ENCODE results near the gene CCL22.
A peak's percentile ranks its signal among the peaks of the same experiment; 100 is the strongest.

The CCL22 gene

DNA sequence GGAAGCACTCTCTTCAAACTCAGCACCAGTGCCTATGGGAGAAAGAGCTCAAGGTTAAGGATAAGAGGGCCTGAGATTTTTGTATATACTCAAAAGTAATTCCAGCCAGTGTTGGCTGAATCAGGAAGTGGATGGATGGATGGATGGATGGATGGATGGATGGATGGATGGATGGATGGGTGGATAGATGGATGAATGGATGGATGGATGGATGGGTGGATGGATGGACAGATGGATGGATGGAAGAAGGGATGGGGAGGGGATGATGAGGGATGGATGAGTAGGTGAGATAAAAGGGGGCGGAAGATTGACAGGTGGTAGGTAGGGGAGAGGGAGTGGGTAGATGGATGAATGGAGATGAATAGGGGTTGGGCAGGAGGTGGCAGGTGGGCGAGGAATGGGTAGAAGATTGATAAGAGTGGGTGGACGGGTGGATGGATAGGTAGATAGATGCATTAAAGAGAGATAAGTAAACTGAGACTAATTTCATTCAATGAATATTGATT, 17.8 kb downstream of the CCL22 start:
- no peak for DNase-seq (ENCODE audit: low read depth in 2 of 2)

DNA sequence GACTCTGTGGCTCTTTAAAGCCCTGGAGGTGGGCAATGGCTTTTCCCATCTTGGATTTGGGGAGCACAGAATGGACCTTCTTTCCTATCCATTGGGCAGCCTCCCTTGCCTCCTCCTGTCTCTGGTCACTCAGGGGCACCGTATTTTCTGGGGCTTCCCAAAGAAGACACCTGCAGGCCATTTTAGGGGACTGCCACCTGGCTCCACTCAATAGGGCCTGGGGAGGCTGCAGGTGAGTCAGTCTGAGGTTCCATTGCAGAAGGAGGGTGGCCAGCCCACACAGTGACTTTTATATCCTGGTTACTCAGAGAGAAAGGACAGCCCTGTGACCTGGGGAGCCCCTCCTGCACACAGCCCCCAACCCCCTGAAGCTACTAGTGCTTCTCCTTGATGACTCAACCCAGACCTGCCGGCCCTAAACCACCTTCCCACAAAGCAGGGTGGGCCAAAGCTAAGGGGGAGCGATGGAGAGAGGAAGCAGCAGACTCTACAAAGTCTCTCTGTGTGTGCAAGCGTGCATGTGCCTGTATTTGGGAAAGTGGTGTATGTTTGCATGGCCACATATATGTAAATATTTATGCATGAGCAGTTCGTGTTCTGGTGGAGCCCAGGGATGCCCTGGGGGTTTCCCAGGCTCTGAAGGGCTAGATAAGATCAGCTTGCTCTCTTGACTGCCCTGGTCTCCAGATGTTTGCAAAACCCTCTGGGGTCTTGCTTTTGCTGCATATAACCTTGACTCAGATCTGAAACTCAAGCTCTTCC, 18.7 kb downstream of the CCL22 start:
- peak; percentile 30 to 35 for DNase-seq (ENCODE audit: low read depth in 2 of 2)

DNA sequence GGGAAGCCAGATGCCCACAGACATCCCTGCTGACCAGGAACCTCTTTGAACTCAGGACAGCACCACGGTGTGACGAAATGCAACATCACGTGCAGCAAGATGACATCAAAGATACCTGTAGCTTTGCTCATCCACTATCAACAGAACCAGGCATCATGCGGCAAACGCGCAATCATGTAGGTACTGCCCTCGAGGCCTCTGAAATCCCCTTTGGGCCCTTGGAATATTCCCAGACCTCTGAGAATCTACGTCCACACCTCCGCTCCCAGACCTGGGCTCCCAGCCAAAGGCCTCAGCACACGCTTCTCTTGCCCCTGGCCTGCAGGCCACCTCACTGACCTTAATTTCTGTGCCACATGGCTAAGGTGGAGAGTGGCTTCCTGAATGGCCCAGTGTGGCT, 21.0 kb downstream of the CCL22 start:
- DNase-seq (ENCODE audit: low read depth in 2 of 2) = no peak

DNA sequence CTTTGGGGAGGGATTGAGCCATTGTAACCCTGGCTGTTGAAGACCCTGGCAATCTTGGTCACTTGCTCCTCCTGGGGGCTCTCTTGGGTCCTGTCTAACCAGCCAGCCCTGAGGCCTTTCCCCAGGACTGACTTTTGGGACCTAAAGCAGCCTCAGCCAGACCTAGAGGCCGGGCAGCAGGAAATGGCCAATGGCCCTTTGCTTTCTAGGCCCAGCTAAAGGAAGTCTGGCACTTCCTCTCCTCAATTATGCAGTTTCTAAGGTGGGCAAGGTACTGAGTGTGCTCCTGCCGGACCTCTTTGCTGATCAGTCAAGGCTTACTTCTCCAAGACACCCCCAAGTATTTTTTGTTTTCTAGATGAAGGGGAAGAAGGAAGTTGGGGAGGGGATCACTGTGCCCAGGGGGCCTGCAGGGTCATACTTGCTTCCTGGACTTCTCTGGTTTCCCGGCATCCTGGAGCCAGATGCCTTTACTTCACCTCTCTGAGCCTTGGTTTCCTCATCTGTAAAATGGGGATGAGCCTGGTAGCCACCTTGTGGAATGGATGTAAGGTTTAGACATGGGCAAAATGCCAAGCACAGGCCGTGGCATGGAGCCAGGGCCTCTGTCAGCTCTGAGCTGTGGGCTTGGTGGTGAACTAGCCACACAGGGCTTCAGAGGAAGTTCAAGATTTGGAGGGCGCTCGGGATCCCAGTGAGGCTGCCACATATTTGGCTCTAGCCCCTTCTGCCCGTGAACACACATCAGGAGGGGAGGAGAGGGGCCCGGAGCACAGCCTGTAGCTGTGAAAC, 22.3 kb downstream of the CCL22 start:
- no peak for DNase-seq (ENCODE audit: low read depth in 2 of 2)

DNA sequence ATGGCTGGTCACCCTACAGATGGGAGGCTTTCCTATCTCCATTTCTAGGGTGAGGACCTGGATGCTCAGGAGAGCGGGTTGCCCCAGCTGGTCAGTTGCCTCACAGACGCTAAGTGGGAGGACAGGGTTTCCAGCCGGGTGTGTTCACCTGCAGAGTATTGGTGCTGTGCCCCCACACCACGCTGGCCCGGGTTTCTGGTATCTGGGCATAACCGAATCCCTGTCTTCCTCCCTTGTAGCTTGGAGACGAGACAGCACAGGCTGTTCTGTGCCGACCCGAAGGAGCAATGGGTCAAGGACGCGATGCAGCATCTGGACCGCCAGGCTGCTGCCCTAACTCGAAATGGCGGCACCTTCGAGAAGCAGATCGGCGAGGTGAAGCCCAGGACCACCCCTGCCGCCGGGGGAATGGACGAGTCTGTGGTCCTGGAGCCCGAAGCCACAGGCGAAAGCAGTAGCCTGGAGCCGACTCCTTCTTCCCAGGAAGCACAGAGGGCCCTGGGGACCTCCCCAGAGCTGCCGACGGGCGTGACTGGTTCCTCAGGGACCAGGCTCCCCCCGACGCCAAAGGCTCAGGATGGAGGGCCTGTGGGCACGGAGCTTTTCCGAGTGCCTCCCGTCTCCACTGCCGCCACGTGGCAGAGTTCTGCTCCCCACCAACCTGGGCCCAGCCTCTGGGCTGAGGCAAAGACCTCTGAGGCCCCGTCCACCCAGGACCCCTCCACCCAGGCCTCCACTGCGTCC, 23.4 kb downstream of the CCL22 start:
- no peak for DNase-seq (ENCODE audit: low read depth in 2 of 2)

DNA sequence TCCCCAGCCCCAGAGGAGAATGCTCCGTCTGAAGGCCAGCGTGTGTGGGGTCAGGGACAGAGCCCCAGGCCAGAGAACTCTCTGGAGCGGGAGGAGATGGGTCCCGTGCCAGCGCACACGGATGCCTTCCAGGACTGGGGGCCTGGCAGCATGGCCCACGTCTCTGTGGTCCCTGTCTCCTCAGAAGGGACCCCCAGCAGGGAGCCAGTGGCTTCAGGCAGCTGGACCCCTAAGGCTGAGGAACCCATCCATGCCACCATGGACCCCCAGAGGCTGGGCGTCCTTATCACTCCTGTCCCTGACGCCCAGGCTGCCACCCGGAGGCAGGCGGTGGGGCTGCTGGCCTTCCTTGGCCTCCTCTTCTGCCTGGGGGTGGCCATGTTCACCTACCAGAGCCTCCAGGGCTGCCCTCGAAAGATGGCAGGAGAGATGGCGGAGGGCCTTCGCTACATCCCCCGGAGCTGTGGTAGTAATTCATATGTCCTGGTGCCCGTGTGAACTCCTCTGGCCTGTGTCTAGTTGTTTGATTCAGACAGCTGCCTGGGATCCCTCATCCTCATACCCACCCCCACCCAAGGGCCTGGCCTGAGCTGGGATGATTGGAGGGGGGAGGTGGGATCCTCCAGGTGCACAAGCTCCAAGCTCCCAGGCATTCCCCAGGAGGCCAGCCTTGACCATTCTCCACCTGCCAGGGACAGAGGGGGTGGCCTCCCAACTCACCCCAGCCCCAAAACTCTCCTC, 24.1 kb downstream of the CCL22 start:
- no peak for DNase-seq (ENCODE audit: low read depth in 2 of 2)

DNA sequence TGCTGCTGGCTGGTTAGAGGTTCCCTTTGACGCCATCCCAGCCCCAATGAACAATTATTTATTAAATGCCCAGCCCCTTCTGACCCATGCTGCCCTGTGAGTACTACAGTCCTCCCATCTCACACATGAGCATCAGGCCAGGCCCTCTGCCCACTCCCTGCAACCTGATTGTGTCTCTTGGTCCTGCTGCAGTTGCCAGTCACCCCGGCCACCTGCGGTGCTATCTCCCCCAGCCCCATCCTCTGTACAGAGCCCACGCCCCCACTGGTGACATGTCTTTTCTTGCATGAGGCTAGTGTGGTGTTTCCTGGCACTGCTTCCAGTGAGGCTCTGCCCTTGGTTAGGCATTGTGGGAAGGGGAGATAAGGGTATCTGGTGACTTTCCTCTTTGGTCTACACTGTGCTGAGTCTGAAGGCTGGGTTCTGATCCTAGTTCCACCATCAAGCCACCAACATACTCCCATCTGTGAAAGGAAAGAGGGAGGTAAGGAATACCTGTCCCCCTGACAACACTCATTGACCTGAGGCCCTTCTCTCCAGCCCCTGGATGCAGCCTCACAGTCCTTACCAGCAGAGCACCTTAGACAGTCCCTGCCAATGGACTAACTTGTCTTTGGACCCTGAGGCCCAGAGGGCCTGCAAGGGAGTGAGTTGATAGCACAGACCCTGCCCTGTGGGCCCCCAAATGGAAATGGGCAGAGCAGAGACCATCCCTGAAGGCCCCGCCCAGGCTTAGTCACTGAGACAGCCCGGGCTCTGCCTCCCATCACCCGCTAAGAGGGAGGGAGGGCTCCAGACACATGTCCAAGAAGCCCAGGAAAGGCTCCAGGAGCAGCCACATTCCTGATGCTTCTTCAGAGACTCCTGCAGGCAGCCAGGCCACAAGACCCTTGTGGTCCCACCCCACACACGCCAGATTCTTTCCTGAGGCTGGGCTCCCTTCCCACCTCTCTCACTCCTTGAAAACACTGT, 25.0 kb downstream of the CCL22 start:
- DNase-seq (ENCODE audit: low read depth in 2 of 2) = no peak

DNA sequence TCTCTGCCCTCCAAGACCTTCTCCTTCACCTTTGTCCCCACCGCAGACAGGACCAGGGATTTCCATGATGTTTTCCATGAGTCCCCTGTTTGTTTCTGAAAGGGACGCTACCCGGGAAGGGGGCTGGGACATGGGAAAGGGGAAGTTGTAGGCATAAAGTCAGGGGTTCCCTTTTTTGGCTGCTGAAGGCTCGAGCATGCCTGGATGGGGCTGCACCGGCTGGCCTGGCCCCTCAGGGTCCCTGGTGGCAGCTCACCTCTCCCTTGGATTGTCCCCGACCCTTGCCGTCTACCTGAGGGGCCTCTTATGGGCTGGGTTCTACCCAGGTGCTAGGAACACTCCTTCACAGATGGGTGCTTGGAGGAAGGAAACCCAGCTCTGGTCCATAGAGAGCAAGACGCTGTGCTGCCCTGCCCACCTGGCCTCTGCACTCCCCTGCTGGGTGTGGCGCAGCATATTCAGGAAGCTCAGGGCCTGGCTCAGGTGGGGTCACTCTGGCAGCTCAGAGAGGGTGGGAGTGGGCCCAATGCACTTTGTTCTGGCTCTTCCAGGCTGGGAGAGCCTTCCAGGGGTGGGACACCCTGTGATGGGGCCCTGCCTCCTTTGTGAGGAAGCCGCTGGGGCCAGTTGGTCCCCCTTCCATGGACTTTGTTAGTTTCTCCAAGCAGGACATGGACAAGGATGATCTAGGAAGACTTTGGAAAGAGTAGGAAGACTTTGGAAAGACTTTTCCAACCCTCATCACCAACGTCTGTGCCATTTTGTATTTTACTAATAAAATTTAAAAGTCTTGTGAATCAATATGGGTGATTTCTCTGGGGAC, 25.9 kb downstream of the CCL22 start:
- DNase-seq (ENCODE audit: low read depth in 2 of 2) = no peak

DNA sequence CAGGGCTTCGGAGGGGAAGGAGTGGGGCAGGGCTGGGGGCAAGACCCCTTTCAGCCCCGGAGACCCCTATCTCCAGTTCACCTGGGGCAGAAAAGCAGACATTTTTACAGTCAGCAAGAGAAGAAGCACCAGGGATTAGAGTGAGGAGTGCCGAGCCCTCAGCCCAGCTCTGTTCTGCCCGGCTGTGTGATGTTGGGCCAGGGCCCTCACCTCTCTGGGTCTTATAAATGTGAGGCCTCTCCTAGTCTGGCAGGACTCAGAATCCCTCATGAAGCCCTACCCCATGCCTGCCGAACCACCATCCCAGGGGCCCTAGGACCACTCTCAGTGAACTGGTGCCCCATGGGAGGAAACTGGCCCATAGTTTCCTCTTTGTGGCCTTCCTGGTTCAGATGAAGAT, 26.5 kb downstream of the CCL22 start:
- no peak for DNase-seq (ENCODE audit: low read depth in 2 of 2)

DNA sequence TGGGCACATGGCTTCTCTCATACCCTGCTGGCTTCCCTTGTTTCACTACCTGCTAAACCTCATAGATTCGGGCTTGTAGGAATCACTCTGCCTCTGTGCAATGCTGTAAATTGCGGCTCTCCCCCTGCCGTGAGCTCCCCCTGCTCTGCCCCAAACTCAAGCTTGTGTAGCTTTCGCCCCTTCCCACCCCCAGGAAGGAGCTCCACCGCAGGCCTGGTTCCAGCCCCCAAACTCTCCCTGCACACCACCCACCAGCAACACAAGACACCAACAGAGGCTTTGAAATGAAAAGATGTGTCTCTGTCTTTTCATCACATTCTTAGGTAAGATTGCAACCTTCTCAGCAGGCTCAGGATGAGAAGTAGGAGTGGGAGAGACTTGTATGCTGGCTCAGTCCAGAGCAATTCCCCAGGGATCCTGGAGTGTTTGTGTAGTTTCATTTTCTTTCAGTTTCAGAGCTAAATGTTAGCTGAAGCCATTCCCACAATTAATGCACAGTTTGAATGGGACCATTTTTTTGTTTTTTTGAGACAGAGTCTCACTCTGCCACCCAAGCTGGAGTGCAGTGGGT, 27.9 kb downstream of the CCL22 start:
- no peak for DNase-seq (ENCODE audit: low read depth in 2 of 2)

DNA sequence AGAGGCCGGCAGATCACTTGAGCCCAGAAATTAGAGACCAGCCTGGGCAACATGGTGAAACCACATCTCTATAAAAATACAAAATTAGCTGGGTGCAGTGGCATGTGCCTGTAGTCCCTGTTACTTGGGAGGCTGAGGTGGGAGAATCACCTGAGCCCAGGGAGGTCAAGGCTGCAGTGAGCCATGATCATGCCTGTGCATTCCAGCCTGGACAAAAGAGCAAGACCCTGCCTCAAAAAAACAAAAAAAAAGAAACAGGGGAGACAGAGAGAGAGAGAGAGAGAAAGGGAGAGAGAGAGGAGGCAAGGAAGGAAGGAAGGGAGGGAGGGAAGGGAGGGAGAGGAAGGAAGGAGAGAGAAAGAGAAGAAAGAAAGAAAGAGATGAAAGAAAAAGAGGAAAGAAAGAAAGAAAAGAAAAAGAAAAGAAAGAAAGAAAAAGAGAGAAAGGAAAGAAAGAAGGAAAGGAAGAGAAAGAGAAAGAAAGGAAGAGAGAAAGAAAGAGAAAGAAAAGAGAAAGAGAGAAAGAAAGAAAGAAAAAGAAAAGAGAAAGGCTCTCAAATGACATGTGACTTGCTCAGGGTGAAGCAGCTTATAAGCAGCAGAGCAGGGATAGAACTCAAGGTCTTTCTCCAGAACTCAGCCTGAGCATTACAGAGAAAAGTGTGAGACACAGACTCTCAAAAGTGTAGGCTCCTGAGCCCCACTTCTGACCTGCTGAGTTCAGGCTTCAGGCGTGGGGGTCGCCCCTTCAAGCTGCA, 29.2 kb downstream of the CCL22 start:
- no peak for DNase-seq (ENCODE audit: low read depth in 2 of 2)

DNA sequence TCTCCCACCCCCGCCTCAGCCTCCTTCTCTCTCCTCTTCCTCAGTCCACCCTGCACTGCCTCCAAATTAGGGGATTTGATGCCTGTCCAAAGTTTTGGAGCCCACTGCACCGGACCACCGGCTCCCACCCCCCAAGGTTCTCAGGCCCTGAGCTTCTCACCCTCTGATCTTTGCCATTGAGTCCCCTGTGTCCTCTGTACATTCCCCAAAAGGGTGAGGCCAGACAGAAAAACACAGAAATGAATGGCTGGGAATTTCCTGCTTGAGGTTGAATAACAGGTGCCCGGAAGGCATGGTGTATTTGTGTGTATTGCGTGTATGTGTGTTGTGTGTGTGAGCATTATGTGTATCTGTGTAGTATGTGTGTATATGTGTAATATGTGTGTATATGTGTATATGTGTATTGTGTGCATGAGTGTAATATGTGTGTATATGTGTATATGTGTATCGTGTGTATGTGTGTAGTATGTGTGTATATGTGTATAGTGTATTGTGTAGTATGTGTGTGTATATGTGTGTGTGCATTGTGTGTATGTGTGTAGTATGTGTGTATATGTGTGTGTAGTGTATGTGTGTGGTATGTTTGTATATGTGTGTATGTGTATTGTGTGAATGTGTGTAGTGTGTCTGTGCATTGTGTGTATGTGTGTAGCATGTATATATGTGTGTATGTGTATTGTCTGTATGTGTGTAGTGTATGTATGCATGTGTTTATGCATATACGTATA, 29.9 kb downstream of the CCL22 start:
- no peak for DNase-seq (ENCODE audit: low read depth in 2 of 2)

DNA sequence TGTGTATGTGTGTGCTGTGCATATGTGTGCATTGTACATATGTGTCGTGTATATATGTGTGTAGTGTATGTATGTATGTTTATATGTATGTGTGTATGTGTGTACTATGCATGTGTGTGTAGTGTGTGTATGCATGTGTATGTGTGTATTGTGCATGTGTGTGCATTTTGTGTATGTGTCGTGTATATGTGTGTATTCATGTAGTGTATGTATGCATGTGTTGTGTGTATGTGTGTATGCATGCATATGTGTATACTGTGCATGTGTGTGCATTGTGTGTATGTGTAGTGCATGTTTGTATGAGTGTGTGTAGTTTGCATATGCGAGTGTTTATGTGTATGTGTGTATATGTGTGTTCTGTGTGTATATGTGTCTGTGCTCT, 30.5 kb downstream of the CCL22 start:
- no peak for DNase-seq (ENCODE audit: low read depth in 2 of 2)

DNA sequence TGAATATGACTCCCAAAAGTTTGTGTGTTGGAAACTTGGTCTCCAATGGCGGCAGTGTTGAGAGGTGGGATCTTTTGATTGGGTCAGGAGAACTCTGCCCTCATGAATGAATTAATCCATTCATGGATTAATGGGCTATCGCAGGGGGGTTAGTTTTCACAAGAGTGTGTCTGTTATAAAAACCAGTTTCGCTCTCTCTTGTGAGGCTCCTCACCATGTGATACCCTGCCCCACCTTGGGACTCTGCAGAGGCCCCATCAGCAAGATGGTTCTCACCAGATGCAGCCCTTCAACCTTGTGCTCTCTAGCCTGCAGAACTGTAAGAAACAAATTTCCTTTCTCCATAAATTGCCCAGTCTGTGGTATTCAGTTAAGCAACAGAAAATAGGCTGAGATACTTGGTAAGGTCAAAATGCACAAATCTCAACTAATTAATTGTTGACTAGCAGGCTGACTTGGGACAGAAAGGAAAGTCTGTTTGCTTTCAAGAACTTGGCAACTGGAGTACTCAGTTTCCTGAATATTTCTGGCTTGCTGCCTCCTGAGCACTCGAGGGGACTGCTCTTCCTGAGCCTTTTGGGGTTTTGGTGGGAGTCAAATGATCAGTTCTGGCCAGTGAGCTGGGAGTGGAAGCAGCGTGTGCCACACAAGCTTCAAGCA, 32.2 kb downstream of the CCL22 start:
- DNase-seq (ENCODE audit: low read depth in 2 of 2) = no peak

DNA sequence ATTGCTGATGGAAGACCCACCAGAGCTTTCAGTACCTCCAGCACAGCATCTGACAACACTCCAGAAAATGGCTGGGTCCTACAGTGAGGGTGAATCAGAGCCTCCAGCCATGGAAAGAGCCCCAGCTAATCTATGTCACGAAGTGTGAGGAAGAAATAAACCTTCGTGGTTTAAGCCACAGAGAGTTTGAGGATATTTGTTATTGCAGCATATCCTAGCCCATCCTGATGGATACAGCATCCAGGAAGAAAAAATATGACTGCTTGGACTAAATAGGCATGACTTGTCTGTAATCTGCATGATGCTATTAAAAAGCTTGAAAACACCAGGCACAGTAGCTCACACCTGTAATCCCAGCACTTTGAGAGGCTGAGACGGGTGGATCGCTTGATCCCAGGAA, 32.7 kb downstream of the CCL22 start:
- no peak for DNase-seq (ENCODE audit: low read depth in 2 of 2)

DNA sequence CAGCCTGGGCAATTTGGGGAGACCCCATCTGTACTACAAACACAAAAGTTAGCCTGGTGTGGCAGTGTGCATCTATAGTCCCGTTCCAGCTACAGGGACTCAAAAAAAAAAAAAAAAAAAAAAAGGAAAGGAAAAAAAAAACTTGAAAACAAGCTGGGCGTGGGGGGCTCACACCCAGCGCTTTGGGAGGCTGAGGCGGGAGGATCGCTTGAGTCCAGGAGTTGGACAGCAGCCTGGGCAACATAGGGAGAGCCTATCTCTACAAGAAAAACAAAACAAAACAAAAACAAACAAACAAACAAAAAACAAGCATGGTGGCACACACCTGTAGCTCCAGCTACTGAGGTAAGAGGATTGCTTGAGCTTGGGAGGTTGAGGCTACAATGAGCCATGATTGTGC, 33.1 kb downstream of the CCL22 start:
- no peak for DNase-seq (ENCODE audit: low read depth in 2 of 2)

DNA sequence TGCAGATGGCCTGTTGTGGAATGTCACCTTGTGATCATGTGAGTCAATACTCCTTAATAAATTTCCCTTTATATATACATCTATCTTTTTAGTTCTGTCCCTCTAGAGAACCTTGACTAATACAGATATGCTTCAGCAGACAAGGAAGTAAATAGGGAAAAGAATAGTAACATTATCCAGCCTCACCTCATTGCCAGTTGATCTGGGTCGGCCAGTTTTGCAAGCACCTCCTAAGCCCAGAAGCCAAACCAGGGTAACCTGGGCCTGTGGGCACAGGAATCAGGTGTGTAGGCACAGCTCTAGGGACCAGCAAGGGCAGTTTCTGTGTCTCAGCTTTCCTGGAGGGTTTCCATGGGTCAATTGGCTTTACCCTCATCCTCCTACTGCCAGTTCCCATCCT, 34.1 kb downstream of the CCL22 start:
- DNase-seq (ENCODE audit: low read depth in 2 of 2) = no peak

All from stimulated activated CD4-positive, alpha-beta T cell treated with anti-CD3 and anti-CD28 coated beads, Interleukin-15, amount 100 ng/mL, for 48 hours (primary cell).